HG03565 (cell line): ENCODE data around the gene RDH5.

Experiments
- ATAC-seq: cut with Tn5 transposase; IDR thresholded peaks from one replicate; pipeline ENCODE4 v1.9.1; 2021; ENCODE audit warnings: mild to moderate bottlenecking, moderate library complexity; ENCODE audit not compliant: unreplicated experiment

Gene RDH5

DNA sequence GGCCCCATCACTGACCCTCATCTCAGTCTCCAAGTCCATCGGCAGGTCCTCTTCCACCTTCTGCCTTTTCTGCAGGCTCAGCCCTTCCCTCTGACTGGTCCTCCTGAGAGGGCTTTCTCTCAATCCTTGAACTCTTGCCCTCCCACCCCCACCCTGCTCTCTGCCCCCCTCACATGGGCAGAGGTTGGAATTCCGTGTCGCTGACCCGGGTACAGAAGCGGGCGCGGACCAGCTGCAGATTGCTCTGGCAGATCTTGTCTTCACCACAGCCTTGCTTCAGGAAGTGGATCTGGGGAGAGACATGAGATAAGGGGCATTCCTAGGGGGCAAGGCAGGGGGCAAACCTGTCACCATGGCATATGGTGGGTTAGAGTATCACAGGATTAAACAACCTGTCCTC, 24.8 kb upstream of the RDH5 start:
- ATAC-seq, result no peak

GRCh38 chr12:55696141-55696540, 24.1 kb upstream of the RDH5 start:
- ATAC-seq, result no peak

GRCh38 chr12:55696796-55697462, 23.3 kb upstream of the RDH5 start:
- no peak for ATAC-seq

DNA sequence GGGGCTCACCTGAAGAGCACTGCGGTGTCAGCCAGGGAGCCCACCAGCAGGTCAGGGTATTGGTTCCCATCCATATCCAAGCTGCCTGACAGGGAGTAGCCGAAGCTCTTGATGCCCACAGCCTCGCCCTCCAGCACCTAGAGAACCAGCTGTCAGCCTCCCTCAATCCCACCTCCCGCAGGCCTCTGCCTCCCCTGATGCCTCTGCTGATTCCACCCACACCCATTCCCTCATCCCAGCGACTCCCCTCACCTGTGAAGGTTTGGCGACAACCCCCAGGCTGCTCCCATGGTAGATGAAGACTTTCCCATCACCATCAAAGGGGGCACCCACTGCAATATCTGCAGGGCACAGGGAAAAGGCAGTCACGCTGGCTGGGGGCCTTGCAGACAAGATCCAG, 22.5 kb upstream of the RDH5 start:
- no peak for ATAC-seq

DNA sequence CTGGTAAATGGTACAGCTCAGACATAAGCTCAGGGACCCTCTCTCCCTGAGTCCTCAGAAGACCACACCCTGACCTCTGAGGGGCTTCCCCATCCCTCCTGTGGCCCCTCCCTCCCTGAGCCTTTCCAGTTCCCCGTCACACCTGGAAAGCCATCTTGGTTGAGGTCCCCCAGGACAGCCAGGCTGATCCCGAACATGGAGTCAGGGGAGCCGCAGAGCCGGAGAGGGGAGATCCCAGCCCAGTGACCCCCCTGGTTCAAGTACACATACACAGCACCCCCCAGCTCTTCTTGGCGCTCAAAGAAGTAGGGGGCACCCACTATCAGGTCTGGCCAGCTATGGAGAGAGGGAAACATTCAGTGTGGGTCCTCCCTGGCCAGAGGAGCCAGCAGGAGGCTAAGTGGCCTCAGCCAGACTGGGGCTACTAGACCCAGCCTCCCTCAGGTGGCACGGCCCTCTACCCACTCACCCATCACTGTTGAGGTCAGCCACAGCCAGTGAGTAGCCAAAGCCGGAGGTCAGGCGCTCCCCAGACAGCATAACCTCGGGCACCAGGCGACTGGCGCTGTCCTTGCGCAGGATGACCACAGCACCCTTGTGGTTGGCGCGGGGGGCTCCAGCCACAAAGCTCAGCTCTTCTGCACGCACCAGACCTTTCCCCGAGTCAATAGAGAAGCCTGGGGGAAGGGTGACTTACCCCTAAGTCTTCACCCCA, 21.8 kb upstream of the RDH5 start:
- ATAC-seq, result no peak

DNA sequence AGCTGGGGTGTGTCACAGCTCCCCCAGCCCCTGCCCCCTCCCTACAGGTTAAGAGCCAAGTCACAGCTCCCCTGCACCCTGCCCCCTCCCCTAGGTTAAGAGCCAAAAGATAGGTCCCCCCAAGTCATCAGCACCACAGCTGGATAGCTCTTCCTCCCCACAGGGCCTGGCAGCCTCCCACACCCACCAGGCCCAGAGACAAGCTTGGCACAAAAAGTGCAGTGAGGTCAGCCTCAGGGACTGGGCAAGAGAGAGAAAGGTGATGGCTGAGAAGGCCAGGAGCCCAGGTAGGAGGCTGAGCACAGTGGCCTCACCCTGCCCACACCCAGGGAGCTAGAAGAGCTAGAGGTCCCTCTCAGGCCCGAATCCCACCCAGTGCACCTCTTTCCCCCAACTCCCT, 21.2 kb upstream of the RDH5 start:
- ATAC-seq, result no peak

GRCh38 chr12:55699471-55700055, 20.6 kb upstream of the RDH5 start:
- no peak for ATAC-seq

- no peak for ATAC-seq
Measured at GRCh38 chr12:55700255-55701018, 19.8 kb upstream of the RDH5 start.

DNA sequence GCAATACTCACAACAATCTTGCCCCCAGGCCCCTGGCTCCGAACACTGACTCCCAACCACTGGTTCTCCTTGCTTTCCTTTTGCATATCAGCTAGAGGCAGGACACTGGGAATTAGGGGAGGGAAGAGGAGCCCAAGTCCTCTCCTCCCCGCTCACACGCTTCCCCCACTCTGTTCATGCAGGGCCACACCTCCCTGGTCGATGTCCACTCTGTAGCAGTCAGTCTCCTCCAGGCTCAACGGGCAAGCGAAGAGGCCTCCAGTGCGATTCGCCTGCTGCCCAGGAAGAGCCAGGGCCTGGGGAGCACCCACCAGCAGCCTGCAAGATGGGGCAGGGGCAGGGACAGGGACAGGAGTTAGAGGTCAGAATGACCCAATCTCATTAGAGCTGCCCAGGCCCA, 17.3 kb upstream of the RDH5 start:
- no peak for ATAC-seq

DNA sequence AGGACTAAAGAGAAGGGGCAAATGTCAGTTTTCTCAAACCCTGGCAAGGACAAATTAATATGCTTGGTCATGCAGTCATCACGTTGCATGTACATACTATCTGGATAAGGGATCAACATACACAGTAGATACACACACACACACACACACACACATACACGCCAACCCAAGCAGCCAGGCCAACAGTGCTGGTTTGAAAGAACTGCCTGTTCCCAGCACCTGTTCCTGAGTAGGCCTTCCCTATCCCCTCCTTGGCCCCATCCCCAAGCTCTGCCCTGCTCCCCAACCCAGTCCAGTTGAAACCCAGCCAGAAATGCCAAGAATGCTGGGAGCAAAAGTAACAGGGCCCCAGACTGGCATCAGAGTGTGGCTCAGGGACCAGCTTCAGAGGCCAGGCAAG, 16.9 kb upstream of the RDH5 start:
- no peak for ATAC-seq

DNA sequence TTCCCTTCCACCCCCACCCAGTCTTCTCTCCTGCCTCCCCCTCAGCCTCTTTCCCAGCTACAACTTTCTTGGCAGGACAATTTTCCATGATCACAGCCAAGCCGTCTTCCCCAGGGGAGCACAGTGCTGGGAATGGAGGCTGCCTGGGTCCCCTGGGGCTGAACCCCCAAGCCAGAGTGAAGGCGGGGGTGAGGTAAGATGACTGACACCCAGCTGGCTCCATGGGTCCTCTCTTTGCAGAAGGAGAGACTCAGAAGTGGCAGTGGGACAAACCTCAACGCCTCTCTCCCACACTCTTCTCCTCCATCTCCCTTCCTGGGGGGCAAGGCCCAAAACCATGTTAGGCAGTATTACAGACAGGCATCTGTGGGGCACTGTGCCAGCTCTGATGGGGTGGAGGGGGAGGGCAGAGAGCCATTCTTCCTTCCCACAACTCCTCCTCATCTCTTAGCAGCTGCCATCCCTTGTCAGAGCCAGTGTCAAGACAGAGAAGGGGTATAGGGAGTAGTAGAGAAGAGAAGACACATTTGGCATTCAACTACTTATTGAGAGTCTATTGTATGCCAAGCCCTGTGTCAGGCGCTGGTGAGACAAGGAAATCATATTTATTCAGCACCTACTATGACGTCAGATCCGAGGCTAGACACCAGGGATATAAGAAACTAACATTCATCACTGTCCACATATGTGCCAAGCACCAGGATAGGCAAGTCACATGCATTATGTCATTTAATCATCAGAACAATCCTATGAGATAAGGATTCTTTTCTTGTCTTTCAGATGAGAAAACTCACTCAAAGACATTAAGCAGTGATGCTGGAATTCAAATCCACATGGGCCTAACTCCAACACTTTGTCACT, 16.1 kb upstream of the RDH5 start:
- no peak for ATAC-seq

DNA sequence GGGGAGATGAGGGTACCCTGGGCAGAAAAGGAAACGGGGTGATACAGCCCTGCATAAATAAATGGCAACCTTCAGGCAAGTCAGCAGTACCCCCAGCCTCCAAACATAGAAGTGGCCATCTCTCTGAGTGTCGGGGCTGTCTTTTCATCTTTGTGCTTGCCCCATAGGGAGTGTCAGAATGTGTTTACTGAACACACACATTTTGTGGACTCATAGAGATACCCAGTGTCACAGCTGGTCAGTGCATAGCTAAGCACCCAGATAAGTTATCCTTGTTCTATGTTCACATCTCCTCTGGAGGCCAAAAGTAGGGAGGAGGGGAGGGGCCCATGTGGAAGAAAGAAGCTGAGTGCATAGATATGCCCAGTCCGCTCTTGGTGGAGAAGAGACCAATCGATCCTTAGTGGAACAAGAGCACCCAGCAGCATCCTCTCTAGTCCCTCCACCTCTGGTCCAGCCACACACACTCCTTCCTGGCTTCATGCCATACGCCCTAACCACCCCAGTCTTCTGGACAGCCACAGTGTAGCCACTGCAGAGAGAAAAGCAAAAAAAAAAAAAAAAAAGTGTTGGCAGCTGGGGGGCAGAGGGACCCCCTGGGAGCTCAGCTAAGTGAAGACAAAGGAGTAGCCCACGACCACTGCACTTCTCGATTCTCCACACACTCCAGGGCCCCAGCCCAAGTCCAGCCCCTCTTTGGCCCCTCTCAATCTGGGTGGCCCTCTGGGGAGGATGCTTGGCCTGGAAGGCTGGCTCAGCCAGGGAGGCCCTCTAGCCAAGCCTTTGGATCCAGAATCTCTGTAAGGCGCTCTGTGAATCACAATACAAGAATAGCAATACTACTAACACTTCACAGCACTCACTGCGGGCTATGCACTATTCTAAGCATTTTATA, 15.1 kb upstream of the RDH5 start:
- no peak for ATAC-seq

- ATAC-seq, result no peak
Measured at GRCh38 chr12:55705782-55706402, 14.3 kb upstream of the RDH5 start.

- ATAC-seq, result no peak
Measured at GRCh38 chr12:55706568-55707218, 13.5 kb upstream of the RDH5 start.

DNA sequence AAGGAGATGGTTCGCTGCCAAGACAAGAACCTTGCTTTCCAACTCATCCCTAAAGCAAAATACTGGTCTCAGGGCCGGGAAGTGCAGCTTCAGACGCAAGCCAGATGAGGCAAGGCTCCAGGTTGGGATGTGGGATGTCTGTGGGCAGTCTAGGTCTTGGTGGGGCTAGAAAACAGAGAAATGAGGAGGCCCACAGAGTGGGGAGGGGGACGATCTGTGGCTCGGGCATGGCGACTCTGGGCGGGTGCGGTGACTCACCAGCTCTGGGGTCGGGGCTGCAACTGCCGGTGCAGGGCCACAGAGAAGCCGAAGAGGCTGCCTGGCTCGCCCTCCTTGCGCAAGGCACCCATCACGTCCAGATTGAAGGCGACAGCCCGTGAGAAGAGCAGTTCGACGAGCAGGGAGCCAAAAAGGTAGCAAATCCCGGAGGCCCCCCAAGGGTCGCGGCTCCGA, 12.9 kb upstream of the RDH5 start:
- ATAC-seq, result no peak

DNA sequence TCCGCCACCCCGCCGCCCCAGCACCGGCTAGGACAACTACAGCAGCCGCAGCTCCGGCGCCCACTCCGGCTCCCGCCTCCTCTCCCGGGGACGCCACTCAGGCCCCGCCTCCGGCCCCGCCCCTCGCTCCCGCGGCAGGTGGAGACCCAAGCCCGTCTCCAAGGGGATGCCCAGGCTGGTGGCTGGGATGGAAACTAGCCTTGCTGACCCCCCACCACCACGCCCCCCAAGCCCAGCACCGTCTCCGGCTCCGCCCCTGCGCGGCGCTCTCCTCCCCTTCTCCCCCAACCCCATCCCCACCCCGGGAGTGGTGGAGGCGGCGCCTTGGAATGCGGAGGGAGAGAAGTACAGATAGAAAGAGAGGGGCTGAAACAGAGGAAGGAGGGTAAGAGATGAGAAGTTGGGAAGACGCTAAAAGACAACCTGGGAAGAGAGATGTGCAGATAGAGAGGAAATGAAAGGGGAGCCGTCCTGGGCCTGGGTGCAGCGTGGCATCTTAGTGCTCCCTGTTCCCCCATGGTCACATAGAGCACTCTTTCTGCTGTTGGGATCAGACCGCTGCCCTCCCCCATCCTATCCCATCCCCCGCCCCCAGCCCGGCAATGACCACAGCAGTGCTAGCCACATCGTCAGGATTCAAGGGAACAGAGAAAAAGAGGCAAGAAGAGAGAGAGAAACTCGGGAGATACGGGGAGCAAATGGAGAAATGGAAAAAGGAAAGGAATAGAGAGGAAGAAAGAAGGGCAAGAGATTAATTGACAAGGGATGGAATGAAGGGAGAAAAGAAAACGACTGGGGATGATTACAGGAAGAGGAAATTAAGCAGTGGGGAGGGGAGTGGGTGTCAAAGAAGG, 12.1 kb upstream of the RDH5 start, which contains the start of gene ITGA7:
TSS of gene ITGA7 (minus strand) at position 64 of the 854 bp plus-strand sequence. CDS start 222 bp downstream, outside the sequence.
- ATAC-seq, result no peak

DNA sequence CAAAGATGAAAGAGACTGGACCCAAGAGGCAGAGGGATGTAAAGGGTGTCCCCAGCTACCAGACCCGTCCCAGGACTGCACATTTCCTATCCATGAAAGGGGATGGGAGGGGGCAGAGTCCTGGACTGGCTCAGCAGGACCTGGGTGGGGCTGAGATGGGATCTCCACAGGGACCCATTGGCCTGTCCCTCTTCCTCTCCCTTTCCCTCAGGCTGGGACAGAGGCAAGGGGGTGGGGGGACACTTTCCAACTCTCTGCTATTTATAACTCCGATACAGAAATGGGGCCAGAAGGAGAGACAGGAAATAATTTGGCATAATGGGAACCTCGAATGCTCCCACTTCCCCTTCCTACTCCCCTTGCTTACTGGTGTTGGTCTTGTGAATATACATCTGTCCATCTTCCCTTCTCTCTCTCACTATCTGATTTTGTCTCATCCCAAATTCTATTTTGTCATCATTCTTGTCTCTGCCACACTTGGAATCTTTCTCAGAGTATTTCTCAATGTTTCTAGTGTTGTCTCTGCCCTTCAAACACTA, 11.4 kb upstream of the RDH5 start:
- no peak for ATAC-seq
